MCF 10A (cell line): ENCODE measurements around the gene JAM2. TPM values are rescaled to one million over a fixed set of nuclear protein-coding genes. Genes with fewer than 3 reads are reported as not detected.
"Not testable (repeated sequence)": the region's sequence is repeated elsewhere in the genome, so short reads cannot be mapped to it uniquely, and the experiment has no call there.

Experiments
- BruUV-seq: library from RNA; stranded (reverse); fragments of 400-500 nt; replicated peaks from 2 replicates; lab custom pipeline; 2021; lab: Mats Ljungman, UMichigan
- CTCF ChIA-PET: fragments of 300-600 bp; sonication (Branson Sonifier 250); formaldehyde crosslinking; extraction: SDS; loops from one replicate; lab custom pipeline; 2021; ENCODE audit warnings: antibody characterized with exemption, inconsistent platforms; lab: Yijun Ruan, JAX
- POLR2A ChIA-PET: fragments of 300-600, 350-650 bp; sonication (Branson Sonifier 250); formaldehyde crosslinking; extraction: SDS; loops from one replicate; lab custom pipeline; 2020; ENCODE audit warnings: antibody characterized with exemption, inconsistent platforms; lab: Yijun Ruan, JAX
- DNase-seq: peaks from one replicate; pipeline ENCODE4 v3.0.0-alpha.2; 2018; ENCODE audit not compliant: unreplicated experiment
- H3K27ac Mint-ChIP-seq: one replicate; pipeline ENCODE4 v1.8.0; 2022; ENCODE audit warnings: mild to moderate bottlenecking, low read depth, mixed read lengths; ENCODE audit not compliant: unreplicated experiment
- H3K27me3 Mint-ChIP-seq: one replicate; pipeline ENCODE4 v1.8.0; 2022; ENCODE audit warnings: mixed read lengths; ENCODE audit not compliant: insufficient read depth, unreplicated experiment
- H3K36me3 Mint-ChIP-seq: one replicate; pipeline ENCODE4 v1.8.0; 2022; ENCODE audit warnings: mild to moderate bottlenecking, moderate library complexity, mixed read lengths; ENCODE audit not compliant: insufficient read depth, unreplicated experiment
- H3K4me1 Mint-ChIP-seq: one replicate; pipeline ENCODE4 v1.8.0; 2022; ENCODE audit warnings: mixed read lengths; ENCODE audit not compliant: insufficient read depth, unreplicated experiment
- H3K4me3 Mint-ChIP-seq: one replicate; pipeline ENCODE4 v1.8.0; 2022; ENCODE audit warnings: mild to moderate bottlenecking, moderate library complexity, mixed read lengths; ENCODE audit not compliant: unreplicated experiment
- H3K9me3 Mint-ChIP-seq: one replicate; pipeline ENCODE4 v1.8.0; 2022; ENCODE audit warnings: mixed read lengths; ENCODE audit not compliant: unreplicated experiment
- intact Hi-C: fragments of 100-400 bp; cut with micrococcal nuclease; formaldehyde crosslinking; loops from 2 replicates; pipeline ENCODE4 v1.14.1; 2022
- total RNA-seq: library from RNA; stranded (reverse); gene quantifications from 2 replicates; pipeline ENCODE4 v1.2.3, GENCODE V29; 2022
- TF ChIP-seq, protein P1 (sequence below): fragments of 200-600 bp; IDR thresholded peaks from one replicate; pipeline ENCODE4 v1.8.0; 2022; ENCODE audit warnings: antibody characterized with exemption, mild to moderate bottlenecking; ENCODE audit not compliant: unreplicated experiment

Gene JAM2
- total RNA-seq, 1 experiment from 2014 or later, result 0.07 TPM

- ChIA-PET CTCF (interaction anchor here (3.4 kb wide), 1 partner anchor 80 kb away, joined by 11 read pairs; no protein-coding TSS in a partner anchor), POLR2A (no interaction called here)
- Mint-ChIP-seq H3K9me3 (no peaks in the 10 kb centered on the region), H3K27ac (no peak overlapping the region), H3K4me3 (no peak overlapping the region), H3K36me3 (no peaks in the 10 kb centered on the region), H3K27me3 (no peaks in the 10 kb centered on the region), H3K4me1 (no peaks in the 10 kb centered on the region)
- no TSS peak for BruUV-seq
- DNase-seq, result no peak
- intact Hi-C loops, result no loop called here
- TF ChIP-seq, protein P1, sequence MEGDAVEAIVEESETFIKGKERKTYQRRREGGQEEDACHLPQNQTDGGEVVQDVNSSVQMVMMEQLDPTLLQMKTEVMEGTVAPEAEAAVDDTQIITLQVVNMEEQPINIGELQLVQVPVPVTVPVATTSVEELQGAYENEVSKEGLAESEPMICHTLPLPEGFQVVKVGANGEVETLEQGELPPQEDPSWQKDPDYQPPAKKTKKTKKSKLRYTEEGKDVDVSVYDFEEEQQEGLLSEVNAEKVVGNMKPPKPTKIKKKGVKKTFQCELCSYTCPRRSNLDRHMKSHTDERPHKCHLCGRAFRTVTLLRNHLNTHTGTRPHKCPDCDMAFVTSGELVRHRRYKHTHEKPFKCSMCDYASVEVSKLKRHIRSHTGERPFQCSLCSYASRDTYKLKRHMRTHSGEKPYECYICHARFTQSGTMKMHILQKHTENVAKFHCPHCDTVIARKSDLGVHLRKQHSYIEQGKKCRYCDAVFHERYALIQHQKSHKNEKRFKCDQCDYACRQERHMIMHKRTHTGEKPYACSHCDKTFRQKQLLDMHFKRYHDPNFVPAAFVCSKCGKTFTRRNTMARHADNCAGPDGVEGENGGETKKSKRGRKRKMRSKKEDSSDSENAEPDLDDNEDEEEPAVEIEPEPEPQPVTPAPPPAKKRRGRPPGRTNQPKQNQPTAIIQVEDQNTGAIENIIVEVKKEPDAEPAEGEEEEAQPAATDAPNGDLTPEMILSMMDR, result no peak
These were observed 49.5 kb downstream of the JAM2 start for GRCh38 chr21:25688275-25689155.

DNA sequence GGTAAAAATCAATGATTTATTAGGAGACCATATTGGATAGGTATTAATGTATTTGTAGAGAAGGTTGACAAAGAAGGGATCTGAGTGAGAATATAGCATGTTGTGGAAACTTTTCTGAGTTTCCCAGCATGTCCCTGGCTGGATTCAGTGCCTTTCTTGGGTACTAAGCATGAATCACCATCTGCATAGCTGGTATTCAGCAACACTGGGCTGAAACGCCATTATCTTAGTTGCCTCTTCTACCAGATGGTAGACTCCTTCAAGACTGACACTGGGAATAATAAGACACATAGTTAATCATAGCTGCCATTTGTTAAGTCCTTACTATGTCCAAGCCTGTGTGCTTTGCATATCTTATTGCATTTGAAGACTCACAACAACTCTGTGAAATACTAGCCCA lies 50.2 kb downstream of the JAM2 start:
- Mint-ChIP-seq H3K27me3 (no peaks in the 10 kb centered on the region), H3K9me3 (no peaks in the 10 kb centered on the region), H3K4me3 (no peak overlapping the region), H3K4me1 (no peaks in the 10 kb centered on the region), H3K27ac (no peak overlapping the region), H3K36me3 (no peaks in the 10 kb centered on the region)
- intact Hi-C loops, result no loop called here
- no peak for DNase-seq
- TF ChIP-seq, protein P1, result no peak
- ChIA-PET CTCF (interaction anchor here (3.4 kb wide), 1 partner anchor 81 kb away, joined by 11 read pairs; no protein-coding TSS in a partner anchor), POLR2A (no interaction called here)
- BruUV-seq, result no TSS peak

DNA sequence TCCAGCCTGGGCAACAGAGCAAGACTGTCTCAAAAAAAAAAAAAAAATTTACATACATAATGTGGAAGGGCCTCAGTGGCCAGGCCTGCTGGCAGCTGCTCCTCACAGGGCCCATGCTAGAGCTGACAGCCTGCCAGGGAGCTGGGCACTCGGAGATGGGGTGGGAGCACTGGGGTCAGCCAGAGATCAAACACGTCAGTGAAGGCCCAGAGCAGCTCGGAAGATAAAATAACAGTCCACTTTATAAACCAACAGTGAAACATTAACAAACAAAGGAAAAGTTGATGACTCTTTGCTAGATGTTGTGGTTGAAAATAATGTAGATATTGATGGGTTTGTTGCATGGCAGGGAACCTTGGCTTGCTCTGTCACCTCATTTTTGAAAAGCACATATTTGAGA lies 52.9 kb downstream of the JAM2 start:
- intact Hi-C loops, result no loop called here
- Mint-ChIP-seq H3K4me3 (no peak overlapping the region), H3K4me1 (no peaks in the 10 kb centered on the region), H3K9me3 (no peaks in the 10 kb centered on the region), H3K27me3 (no peaks in the 10 kb centered on the region), H3K36me3 (no peaks in the 10 kb centered on the region), H3K27ac (no peak overlapping the region)
- POLR2A ChIA-PET, result interaction anchor here (1.2 kb wide), 1 partner anchor 8 kb away, joined by 3 read pairs; no protein-coding TSS in a partner anchor
- TF ChIP-seq, protein P1, result no peak
- CTCF ChIA-PET, result interaction anchor here (0.6 to 3.4 kb wide), 2 partner anchors 84 to 372 kb away, joined by 4 to 11 read pairs; no protein-coding TSS in a partner anchor
- DNase-seq, result no peak
- BruUV-seq, result no TSS peak

DNA sequence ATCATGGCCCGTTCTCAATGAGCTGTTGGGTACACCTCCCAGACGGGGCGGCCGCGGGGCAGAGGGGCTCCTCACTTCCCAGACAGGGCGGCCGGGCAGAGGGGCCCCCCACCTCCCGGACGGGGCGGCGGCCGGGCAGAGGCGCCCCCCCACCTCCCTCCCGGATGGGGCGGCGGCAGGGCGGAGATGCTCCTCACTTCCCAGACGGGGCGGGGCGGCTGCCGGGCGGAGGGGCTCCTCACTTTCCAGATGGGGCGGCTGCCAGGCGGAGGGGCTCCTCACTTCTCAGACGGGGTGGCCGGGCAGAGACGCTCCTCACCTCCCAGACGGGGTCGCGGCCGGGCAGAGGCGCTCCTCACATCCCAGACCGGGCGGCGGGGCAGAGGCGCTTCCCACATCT lies 56.4 kb downstream of the JAM2 start:
- not testable (repeated sequence) for H3K4me1 Mint-ChIP-seq

More for the DNA sequence above, 56.4 kb downstream of the JAM2 start:
- H3K9me3 Mint-ChIP-seq, DNase-seq, intact Hi-C loops, H3K27me3 Mint-ChIP-seq, H3K4me3 Mint-ChIP-seq, POLR2A ChIA-PET, H3K36me3 Mint-ChIP-seq, H3K27ac Mint-ChIP-seq, BruUV-seq: not testable (repeated sequence)
- CTCF ChIA-PET, result interaction anchor here (0.6 kb wide), 1 partner anchor 804 kb away, joined by 3 read pairs; no protein-coding TSS in a partner anchor
